ENCODE data around the gene ZMYND8. TPM values are rescaled to one million over a fixed set of nuclear protein-coding genes. Genes with fewer than 3 reads are reported as not detected.

ZMYND8 gene
- total RNA-seq, 1 experiment from 2014 or later, result 53.1 TPM

DNA sequence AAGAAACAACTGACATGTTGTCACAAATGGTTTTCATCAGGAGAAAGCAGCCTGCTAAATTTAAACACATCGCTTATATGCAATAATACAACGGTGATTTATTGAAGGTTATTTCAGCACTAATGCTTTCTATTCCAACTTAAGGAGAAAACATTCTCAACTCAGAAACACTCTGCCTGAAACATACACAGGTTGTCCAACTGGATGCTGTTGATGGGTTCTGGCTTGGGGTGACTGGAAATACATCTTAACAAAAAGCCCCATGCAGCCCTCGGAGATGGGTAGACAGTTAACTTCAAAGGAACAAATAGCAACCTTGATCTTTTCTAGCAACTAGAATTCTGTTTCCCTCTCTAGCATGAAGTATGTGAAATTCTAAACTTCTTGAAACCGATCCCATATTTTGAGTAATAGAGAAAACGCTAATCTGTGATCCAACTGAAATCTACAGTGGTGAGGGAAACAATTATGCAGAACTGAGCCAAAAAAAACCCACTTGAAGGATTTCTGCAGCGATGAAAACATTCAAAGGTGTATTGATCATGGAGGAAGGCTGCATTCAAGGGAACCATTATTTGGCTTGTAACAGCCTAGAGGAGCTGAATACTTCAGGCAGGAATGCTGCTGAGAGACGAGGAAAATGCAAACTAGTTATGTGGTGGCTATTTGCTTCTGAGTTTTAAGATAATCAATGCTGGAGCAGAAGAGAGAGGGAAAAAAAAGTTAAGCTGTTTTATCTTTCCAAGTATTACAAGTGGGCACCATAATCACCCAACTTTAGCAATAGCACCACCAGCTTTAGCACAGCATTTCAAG, 6.9 kb downstream of the ZMYND8 start:
- no peak overlapping the region for H3K27ac Mint-ChIP-seq (ENCODE audit: unreplicated experiment)
- peaks cover 23% of the 10 kb centered on the region for H3K36me3 Mint-ChIP-seq (ENCODE audit: insufficient read depth, unreplicated experiment)
- no TSS peak for BruUV-seq (replicated peaks)
- DNase-seq, result no peak
- H3K9me3 Mint-ChIP-seq (ENCODE audit: low read depth, unreplicated experiment), result no peaks in the 10 kb centered on the region
- H3K4me1 Mint-ChIP-seq (ENCODE audit: low read depth, unreplicated experiment), result peaks cover 8% of the 10 kb centered on the region
- TF ChIP-seq, protein P1, sequence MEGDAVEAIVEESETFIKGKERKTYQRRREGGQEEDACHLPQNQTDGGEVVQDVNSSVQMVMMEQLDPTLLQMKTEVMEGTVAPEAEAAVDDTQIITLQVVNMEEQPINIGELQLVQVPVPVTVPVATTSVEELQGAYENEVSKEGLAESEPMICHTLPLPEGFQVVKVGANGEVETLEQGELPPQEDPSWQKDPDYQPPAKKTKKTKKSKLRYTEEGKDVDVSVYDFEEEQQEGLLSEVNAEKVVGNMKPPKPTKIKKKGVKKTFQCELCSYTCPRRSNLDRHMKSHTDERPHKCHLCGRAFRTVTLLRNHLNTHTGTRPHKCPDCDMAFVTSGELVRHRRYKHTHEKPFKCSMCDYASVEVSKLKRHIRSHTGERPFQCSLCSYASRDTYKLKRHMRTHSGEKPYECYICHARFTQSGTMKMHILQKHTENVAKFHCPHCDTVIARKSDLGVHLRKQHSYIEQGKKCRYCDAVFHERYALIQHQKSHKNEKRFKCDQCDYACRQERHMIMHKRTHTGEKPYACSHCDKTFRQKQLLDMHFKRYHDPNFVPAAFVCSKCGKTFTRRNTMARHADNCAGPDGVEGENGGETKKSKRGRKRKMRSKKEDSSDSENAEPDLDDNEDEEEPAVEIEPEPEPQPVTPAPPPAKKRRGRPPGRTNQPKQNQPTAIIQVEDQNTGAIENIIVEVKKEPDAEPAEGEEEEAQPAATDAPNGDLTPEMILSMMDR (IDR thresholded peaks at IDR 0.05; ENCODE audit: unreplicated experiment), result no peak
- CTCF ChIA-PET, result interaction anchor here (0.6 to 1.4 kb wide), 5 partner anchors 9 to 190 kb away, joined by 3 to 7 read pairs (median 4); no protein-coding TSS in a partner anchor
- H3K27me3 Mint-ChIP-seq (ENCODE audit: unreplicated experiment), result no peaks in the 10 kb centered on the region
- intact Hi-C loops (cut with micrococcal nuclease; ENCODE audit: unreplicated experiment), result no loop called here
- no peak overlapping the region for H3K4me3 Mint-ChIP-seq (ENCODE audit: low read depth, unreplicated experiment)

DNA sequence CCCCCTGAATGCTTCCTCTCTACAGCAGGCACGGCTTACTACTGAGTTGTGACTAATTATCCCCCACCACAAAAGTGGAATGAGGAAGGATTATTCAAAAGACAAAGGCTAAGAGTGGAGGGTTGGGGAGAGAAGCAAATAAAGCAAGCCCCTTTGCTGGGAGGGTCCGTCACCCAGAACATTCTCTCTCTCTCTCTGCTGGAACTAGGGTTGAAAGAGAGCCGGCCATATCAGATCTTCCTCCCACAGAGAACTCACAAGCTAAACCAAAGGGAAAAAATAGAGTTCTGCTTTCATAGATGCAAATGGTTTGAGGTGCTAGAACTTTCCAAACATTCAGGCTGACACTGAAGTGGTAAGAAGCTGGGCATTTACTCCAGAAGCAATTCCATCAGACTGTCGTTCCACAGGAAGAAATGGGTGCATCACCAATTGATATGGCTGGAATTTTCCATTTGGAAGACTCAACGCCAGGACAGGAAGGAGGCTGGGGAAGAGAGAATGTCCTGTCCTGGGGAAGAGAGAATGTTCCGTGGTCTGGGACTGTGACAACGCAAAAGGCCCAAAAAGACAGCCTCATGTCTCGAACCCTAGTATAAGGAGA, 7.9 kb downstream of the ZMYND8 start:
- BruUV-seq (replicated peaks), result no TSS peak
- Mint-ChIP-seq H3K27me3 (ENCODE audit: unreplicated experiment) (no peaks in the 10 kb centered on the region), H3K4me1 (ENCODE audit: low read depth, unreplicated experiment) (peaks cover 8% of the 10 kb centered on the region), H3K9me3 (ENCODE audit: low read depth, unreplicated experiment) (no peaks in the 10 kb centered on the region), H3K4me3 (ENCODE audit: low read depth, unreplicated experiment) (no peak overlapping the region), H3K27ac (ENCODE audit: unreplicated experiment) (no peak overlapping the region), H3K36me3 (ENCODE audit: insufficient read depth, unreplicated experiment) (peaks cover 23% of the 10 kb centered on the region)
- DNase-seq, result no peak
- intact Hi-C loops (cut with micrococcal nuclease; ENCODE audit: unreplicated experiment), result no loop called here
- CTCF ChIA-PET, result interaction anchor here (1.0 to 3.9 kb wide), 4 partner anchors 9 to 31 kb away, joined by 3 to 22 read pairs (median 4); partner anchors contain the start of gene ZMYND8
- TF ChIP-seq, protein P1 (IDR thresholded peaks at IDR 0.05; ENCODE audit: unreplicated experiment), result no peak

DNA sequence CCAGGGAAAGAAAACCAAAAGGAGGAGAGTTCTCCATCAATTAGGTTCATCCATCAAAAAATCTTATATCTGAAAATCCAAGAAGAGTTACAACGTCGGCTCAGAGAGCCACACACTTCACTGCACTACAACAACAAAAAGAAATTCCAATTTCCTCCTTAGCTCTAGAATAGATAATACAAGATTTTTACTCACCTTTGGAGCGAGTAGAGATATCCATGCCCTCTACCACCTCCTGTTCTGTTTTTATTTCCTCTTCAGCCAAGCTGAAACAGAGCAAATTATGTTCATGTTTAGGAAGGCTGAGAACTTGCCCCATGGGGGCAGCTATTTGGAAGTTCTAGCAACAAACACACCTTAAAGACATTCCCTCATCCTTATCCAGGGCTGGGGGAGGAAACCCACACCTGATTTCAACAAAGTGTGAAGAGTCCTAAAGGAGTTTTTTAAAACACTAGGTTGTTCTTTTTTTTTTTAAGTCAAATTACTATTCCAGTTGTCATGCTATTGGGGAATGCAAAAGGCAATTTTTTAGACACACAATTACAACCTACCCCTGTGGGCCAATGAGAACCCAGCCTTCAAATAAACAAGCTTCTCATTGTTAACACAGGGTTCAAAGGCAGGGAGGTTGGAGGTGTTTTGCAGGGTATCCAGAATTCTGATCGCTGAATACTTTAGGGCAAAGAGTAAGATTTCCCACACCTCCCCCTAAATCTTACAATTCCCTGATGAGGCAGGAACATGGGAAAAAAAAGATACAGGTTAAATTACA, 8.7 kb downstream of the ZMYND8 start:
- peaks cover 25% of the 10 kb centered on the region for H3K36me3 Mint-ChIP-seq (ENCODE audit: insufficient read depth, unreplicated experiment)
- no peaks in the 10 kb centered on the region for H3K27me3 Mint-ChIP-seq (ENCODE audit: unreplicated experiment)
- H3K4me3 Mint-ChIP-seq (ENCODE audit: low read depth, unreplicated experiment), result no peak overlapping the region
- intact Hi-C loops (cut with micrococcal nuclease; ENCODE audit: unreplicated experiment), result no loop called here
- BruUV-seq (replicated peaks), result no TSS peak
- TF ChIP-seq, protein P1 (IDR thresholded peaks at IDR 0.05; ENCODE audit: unreplicated experiment), result no peak
- DNase-seq, result no peak
- H3K9me3 Mint-ChIP-seq (ENCODE audit: low read depth, unreplicated experiment), result no peaks in the 10 kb centered on the region
- CTCF ChIA-PET, result interaction anchor here (0.6 to 3.9 kb wide), 5 partner anchors 9 to 31 kb away, joined by 3 to 22 read pairs (median 5); partner anchors contain the start of gene ZMYND8
- no peak overlapping the region for H3K27ac Mint-ChIP-seq (ENCODE audit: unreplicated experiment)
- peaks cover 8% of the 10 kb centered on the region for H3K4me1 Mint-ChIP-seq (ENCODE audit: low read depth, unreplicated experiment)

DNA sequence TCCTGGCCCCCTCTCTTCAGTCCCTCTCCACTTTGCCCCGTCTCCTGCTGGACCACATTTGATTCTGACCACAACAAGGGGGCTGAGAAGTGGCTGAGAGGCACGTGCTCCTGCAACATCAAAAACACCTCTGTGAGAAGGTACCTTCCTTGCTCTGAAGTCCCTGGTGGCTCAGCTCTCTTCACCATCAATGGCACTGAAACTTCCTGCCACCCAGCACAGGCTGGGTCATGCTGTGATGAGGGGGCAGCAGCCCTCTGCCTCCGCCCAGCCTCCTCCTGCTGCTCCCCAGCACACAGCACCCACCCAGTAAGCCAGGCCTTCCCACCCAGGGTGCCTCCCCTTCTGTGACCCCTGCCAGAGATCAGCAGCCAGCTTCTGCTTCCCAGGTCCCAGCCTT, 10.3 kb downstream of the ZMYND8 start:
- intact Hi-C loops (cut with micrococcal nuclease; ENCODE audit: unreplicated experiment), result no loop called here
- CTCF ChIA-PET, result interaction anchor here (3.9 kb wide), 1 partner anchor 11 kb away, joined by 22 read pairs; the partner anchor contains the start of gene ZMYND8
- H3K4me3 Mint-ChIP-seq (ENCODE audit: low read depth, unreplicated experiment), result no peak overlapping the region
- H3K27ac Mint-ChIP-seq (ENCODE audit: unreplicated experiment), result no peak overlapping the region
- no peaks in the 10 kb centered on the region for H3K9me3 Mint-ChIP-seq (ENCODE audit: low read depth, unreplicated experiment)
- no peak for DNase-seq
- peaks cover 8% of the 10 kb centered on the region for H3K4me1 Mint-ChIP-seq (ENCODE audit: low read depth, unreplicated experiment)
- peaks cover 31% of the 10 kb centered on the region for H3K36me3 Mint-ChIP-seq (ENCODE audit: insufficient read depth, unreplicated experiment)
- TF ChIP-seq, protein P1 (IDR thresholded peaks at IDR 0.05; ENCODE audit: unreplicated experiment), result no peak
- no TSS peak for BruUV-seq (replicated peaks)
- no peaks in the 10 kb centered on the region for H3K27me3 Mint-ChIP-seq (ENCODE audit: unreplicated experiment)
